T-helper 1 cell treated with Interleukin-12 subunit alpha and Interleukin-12 subunit beta and Interleukin-4 antibody, amounts not matched to agents 30 ng/mL and 1 ng/mL, for 36 hours (primary cell): ENCODE results near the gene ERG. TPM values are rescaled to one million over a fixed set of nuclear protein-coding genes. Genes with fewer than 3 reads are reported as not detected.

Source experiments
- intact Hi-C: fragments of 100-400 bp; cut with micrococcal nuclease; formaldehyde crosslinking; loops from one replicate; pipeline ENCODE4 v1.15.1; 2024
- total RNA-seq: library from RNA; stranded (reverse); gene quantifications from 2 replicates; pipeline ENCODE4 v1.2.3, GENCODE V29; 2022

ERG gene
- total RNA-seq, 1 donor from 2014 or later: not detected

DNA sequence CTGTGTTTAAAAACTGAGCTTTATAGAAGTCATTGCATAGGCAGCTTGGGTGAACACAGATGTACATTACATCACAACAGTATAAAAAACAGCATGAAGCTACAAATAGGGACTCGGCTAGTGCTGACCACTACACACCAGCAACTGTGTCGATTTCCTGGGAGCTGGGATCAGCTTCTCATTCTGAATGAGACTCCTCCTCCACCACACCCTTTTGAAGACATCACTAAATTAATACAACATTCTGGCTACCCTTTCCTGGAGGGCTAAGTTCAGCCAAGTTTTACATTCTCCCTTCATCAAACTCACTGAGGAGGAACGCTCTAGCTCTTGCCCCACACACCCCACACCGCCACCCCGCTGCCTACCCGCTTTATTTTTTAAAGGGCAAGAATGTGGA lies 102.7 kb downstream of the ERG start:
- intact Hi-C loops: no loop called here

GRCh38 chr21:38392661-38393060 lies 105.6 kb downstream of the ERG start:
- intact Hi-C loops: no loop called here

DNA sequence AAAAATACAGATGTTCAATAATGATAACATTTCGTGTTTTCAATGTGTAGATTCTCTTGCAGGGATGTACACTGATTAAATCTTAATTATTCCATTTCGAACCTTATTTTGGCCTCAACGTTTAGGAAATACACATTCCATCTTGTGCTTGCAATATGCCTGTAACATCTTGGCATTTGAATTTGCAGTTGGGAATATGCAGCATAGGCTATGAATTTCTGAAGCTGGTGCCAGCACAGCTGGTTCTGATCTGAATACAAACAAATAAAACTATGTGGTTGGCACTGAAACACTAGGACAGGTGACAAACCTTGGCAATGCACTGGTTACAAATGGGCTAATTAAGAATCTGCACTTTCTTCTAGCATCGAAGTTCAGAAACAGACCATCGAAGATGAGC lies 108.4 kb downstream of the ERG start:
- intact Hi-C loops: no loop called here

- intact Hi-C loops: no loop called here
Observed at GRCh38 chr21:38389354-38389676, 109.0 kb downstream of the ERG start.

DNA sequence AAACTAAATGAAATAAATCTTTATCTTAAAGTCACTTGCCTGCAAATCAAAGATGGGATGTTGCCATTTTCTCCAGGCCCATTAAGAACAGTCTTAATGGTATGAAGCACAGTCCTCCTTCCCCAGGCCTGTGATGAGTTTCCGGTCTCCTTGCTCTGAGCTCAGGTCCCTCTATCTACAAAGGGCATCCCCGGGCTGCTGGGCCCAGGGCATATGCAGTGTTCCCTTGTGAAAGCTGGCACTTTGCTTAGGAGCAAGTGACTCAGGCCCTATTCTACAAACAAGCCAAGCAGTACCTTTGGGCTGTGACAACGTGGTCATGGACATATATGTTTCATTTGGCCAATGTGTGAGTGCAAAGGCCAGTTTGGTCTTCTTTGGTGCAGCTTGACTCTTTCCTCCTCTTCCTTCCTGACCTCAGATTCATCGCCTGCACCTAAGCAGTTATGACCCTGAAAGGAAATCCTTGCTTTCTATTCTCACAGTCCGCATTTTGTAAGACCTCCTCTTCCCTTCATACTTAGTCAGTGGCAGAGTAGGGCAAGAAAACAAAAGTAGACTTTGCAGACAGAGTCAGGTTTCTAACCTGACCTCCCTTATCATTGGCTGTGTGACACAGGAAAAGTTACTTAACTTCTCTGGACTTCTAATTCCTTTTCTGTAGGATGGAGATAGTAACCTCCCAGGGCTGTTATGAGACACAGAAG lies 109.5 kb downstream of the ERG start:
- intact Hi-C loops: no loop called here

DNA sequence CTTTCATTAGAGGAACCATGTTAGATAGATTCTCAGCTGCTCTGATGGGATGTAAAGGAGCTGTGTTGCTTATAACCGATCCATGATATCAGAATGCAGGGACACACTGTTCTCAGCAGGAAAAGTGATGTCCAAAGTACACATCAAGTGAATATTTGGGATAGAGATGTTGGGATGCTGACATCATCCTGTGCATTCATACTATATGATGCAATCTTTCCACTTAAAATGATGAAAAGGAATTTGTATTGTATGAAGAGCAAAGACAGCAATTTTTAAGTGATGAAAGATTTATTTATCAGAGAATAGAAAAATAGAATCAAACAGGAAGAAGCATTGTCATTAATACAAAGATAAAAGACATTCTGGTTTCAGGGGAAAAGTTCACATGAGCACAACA lies 110.1 kb downstream of the ERG start:
- intact Hi-C loops: no loop called here

DNA sequence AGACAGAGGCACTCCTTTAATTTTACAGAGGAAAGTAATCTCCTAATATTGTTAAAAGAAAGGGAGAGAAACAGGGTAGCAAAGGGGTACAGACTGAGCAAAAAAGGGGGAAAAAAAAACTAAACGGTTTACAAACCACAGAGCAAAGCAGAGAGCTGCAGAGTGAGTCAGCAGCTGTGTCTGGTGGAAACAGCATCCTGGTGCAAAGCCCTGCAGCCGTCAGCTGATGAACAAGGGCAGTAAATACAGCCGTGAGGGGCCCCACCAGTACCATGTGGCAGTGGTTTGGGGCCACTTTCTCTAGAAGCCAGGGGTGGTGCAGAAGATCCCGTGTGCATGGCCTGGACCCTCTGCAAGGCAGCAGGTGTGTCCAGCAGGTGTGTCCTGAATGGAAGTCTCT lies 111.3 kb downstream of the ERG start:
- intact Hi-C loops: no loop called here

DNA sequence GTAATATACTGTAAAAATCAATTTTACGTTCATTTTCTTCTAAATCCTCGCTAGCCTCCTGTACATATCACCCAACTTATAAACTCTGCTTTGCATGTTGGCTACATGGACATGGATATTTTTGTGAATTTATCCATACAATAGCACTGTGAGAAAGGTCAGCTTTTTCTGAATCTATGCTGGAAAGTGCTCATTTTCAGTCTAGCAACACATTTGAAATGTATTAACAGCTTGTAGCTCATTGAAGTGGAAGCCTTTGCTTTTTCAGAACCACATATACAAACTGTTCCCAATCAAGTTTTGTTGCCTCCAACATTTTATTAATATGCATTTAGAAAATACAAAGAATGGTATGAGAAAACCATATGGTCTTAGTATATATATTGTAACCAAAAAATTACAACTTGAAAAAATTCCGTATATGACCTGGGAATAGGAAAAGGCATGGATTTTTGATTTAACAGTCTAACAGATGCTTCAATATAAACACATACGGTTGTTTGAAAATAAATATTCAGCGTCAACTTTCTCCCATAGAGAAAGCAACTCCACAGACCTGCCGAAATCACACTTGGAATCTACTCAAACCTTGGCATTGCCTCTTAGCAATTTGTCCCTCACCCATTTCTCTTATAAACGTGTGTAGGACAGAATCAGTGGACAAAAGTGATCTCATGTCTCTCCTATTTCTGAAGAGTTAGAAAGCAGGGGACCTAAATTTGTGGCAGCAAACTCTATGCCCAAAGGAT lies 112.7 kb downstream of the ERG start:
- intact Hi-C loops: no loop called here

GRCh38 chr21:38384675-38385426 lies 113.4 kb downstream of the ERG start:
- intact Hi-C loops: no loop called here

GRCh38 chr21:38384238-38384560 lies 114.1 kb downstream of the ERG start:
- intact Hi-C loops: no loop called here

- intact Hi-C loops: no loop called here
Observed at GRCh38 chr21:38383411-38384237, 114.7 kb downstream of the ERG start.

- intact Hi-C loops: no loop called here
Observed at GRCh38 chr21:38380481-38381137, 117.7 kb downstream of the ERG start.

GRCh38 chr21:38379147-38379546 lies 119.1 kb downstream of the ERG start:
- intact Hi-C loops: no loop called here

DNA sequence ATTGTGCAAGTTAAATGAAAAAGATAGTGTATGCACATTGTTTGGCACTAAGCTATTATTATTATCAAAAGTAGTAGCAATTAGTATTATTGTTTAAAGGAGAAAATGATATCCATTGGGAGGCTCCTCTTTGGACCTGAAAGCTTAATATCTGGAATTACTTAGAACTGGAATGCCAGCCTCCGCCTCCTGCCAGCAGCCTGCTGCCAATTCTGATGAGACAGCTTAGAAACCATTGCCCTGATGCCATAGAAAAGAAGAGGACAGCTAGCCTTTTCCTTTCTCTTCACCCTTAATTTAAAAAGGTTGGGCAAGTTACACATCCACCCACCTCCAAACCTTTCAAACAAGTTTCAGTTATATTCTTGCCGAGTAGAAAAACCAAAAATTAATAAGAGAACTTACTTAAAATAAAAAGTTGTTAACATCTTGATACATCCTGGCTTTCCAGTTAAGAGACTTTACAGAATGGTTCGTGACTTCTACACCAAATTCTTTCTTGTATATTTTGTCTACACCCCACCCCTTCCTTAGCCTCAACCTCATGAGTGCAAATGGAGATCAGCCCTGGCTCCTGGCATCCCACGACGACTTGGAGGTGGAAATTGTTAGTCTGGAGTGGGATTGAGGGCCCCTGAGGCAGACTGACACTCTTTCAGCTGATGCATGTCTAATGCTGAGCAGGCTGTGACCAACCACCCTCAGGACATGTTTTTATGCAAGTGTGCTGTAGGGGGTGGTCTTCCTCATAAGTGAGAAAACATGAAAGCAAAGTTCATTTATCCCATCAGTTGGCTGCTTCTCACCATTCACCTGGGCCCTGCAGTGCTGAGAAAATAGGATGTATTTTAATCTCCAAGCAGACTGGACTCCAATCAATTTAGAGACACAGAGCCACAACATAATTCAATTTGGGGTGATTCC lies 120.8 kb downstream of the ERG start:
- intact Hi-C loops: no loop called here

DNA sequence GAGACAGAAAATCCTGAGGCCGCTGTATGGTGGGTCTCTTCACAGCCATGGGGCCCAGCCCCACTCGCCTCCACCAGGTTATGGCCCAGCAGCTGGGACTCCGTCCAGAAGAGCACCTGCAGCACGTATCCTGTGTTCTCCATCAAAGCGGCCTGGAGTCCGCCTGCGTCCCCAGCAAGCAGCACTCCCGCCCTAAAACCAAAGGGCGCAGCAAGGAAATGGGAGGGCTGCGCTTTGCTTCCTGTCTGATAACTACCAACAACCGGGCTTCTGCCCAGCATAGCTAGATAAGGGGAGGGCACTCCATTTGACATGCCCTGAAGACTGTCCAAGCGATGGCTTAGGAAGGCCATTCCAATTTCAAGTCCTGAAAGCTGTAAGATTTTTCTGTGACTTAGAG lies 121.6 kb downstream of the ERG start:
- intact Hi-C loops: no loop called here

DNA sequence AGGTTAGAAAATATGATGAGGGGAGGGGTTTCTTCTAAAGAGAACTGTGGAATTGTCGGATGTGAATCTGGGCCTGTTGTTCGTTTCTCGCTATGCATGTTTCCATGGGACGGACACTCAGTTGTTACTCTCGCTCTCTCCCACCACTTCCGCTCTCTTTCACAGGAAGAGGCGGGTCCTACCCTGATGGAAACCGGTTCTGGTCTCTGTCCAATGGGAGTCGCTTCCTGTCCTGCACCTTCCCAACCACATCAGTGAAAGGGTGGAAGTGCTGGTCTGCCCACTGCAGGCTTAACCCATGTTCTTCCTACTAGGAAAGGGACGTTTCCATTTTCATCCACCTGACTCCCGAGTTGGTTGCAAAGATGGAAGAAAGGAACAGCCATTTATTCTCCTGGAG lies 122.0 kb downstream of the ERG start:
- intact Hi-C loops: no loop called here

DNA sequence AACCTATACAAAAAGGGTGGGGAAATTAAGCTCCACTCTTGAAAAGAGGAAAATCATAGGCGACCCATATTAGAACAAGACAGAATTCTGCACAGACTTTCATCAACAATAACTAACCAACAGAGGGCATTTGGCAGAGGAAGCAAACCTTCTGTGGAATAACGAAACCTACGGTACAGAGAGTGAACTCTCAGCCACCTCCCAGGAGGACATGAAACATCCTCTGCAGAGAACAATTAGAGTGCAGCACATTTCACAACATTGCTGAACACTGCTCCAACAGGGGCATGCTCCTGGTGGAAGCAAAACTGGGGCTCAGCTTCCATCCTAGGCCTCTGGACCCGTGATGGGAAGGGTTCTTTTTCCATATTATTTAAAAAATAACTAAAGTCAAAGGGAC lies 130.6 kb downstream of the ERG start:
- intact Hi-C loops: no loop called here

DNA sequence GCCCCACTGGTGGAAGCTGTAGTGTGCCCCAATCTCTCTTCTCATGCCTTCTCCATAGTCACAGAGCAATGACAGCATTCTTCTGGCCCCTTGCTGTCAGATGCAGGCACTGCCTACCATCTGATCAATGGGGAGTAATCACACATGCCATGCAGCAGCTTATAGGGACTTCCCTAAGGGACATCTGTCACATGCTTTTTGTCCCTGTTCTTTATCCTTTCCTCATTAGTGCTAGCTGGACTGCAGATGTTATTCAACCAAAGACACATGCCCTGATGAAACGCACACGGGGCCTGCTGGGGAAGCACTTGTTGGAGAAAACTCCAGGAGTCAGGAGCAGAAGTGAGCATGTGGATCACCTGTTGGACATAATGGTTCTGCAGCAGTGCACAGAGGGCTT lies 132.8 kb downstream of the ERG start:
- intact Hi-C loops: no loop called here

- intact Hi-C loops: no loop called here
Observed at GRCh38 chr21:38363693-38364092, 134.6 kb downstream of the ERG start.

DNA sequence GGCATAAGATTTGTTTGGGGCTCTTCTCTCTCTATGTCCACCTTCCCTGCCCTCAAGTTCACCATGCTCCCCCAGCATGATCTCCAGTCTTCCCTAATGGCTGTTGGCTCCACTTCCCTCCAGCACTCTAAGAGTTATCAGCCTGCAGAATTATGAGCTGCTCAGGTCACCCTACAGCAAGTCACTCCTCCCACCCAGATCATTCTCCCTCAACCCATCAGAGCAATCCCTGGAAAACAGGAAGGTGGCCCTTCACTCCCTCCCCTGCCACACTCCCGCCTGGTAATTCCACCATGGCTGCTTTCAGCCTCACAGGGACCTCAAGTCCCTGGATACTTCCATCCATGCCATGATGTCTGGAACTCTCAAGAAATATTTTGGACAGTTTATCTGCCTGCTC lies 137.0 kb downstream of the ERG start:
- intact Hi-C loops: no loop called here
